ENCODE measurements around the gene ADM2.

The ADM2 gene

DNA sequence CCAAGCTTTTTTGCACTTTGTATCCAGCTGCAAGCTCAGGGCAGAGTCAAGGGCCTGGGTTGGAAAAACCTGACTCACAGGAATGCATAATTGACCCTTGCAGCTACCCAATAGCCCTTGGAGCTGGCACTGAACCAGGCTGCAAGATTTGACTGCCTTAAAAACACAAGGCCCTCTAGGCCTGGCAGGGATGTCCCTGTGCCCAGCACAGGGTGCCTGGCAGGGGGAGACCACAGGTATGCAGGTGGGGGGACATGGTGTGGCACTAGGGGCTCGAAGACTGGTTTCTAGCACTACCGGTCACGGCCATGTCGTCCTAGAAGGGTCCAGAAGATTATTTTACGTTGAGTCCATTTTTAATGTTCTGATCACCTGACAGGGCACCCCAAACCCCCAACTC is 36.7 kb upstream of the ADM2 start:
- TF ChIP-seq, protein P1, sequence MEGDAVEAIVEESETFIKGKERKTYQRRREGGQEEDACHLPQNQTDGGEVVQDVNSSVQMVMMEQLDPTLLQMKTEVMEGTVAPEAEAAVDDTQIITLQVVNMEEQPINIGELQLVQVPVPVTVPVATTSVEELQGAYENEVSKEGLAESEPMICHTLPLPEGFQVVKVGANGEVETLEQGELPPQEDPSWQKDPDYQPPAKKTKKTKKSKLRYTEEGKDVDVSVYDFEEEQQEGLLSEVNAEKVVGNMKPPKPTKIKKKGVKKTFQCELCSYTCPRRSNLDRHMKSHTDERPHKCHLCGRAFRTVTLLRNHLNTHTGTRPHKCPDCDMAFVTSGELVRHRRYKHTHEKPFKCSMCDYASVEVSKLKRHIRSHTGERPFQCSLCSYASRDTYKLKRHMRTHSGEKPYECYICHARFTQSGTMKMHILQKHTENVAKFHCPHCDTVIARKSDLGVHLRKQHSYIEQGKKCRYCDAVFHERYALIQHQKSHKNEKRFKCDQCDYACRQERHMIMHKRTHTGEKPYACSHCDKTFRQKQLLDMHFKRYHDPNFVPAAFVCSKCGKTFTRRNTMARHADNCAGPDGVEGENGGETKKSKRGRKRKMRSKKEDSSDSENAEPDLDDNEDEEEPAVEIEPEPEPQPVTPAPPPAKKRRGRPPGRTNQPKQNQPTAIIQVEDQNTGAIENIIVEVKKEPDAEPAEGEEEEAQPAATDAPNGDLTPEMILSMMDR (IDR thresholded peaks at IDR 0.05; ENCODE audit: unreplicated experiment in 3 of 3): no peak
- no peaks in the 10 kb centered on the region for H3K4me1 Mint-ChIP-seq
- H3K4me3 Mint-ChIP-seq: no peak overlapping the region
- no peaks in the 10 kb centered on the region for H3K9me3 Mint-ChIP-seq
- H3K36me3 Mint-ChIP-seq (ENCODE audit: low read depth): peaks cover 18% of the 10 kb centered on the region
- H3K27ac Mint-ChIP-seq: no peak overlapping the region
- H3K27me3 Mint-ChIP-seq (ENCODE audit: low read depth): no peaks in the 10 kb centered on the region

DNA sequence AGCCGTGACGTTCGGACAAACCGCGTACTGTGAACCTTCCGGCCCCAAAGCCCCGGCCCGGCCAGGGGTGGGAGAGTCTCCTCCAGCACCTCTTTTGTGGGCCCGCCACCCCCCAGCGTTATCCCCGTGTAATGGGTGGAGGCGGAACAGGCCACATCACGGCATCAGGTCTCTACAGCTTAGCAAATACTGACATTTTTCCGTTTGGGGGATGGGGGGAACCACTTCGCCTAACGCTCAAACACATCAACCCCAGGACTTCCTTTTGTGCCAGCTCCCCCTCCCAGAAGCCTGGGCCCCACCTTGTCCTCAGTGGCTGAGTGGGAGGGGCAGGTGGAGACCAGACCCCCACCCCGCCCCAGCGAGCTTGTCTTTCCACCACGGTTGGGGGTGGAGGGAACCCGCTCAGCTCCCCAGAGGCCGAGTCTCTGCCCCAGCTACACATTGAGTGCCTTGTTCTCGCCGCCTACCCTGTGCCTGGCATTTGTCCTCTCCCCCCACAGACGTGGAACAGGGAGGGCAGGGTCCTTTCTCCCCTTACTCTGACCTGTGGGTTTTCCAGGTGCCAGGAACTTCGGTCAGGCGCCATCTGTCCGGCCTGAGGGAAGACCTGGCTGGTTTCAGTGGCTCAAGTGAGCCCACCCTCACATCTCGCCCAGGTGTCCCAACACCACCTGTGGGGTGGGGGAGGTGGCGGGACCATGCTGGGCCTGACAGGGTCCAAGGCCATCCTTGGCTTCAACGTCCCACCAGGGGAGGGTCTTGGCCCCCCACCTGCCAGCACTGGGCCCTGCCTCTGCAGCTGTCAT is 36.1 kb upstream of the ADM2 start:
- Mint-ChIP-seq H3K4me3 (no peak overlapping the region), H3K36me3 (ENCODE audit: low read depth) (peaks cover 22% of the 10 kb centered on the region), H3K27ac (no peak overlapping the region), H3K4me1 (no peaks in the 10 kb centered on the region), H3K27me3 (ENCODE audit: low read depth) (no peaks in the 10 kb centered on the region), H3K9me3 (no peaks in the 10 kb centered on the region)
- TF ChIP-seq, protein P1 (IDR thresholded peaks at IDR 0.05; ENCODE audit: unreplicated experiment in 3 of 3): no peak

DNA sequence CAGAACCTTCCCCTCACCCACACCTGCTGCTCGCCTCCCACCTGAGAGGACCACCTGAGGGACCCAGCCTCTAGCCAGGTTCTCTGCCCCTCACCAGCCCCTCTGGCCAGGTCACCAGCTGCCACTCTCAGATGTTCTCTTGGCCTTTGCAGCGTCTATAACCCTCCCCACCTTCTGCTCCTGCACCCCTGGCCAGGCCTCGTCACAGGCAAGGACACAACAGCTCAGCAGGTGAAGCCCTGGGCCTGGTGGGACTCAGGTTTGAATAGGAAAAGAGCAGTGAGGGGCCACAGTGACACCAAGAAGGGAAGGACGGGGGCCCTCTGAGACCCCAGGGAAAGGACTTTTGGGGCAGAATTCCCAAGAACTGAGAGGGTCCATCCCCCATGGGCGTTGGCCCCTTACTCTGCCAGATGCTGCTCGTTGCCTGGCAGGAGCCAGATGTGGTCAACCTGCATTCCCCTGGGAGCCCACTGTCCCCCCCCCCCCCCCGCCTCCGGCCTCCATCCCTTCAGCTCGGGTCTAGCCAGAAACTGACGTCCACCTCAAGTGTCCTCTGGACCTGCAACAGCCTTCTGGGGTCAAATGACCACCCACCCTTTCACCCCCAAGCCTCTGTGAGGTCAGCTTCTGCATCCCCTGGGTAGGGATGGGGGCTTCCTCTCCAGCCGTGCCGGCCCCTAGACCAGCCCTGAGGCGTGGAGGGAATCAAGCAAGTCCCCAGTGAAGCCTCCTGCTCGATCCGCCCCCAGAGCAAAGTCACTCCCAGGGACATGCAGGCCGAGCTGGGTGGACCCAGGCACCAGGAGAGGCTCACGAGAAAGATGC is 35.2 kb upstream of the ADM2 start:
- no peak overlapping the region for H3K4me3 Mint-ChIP-seq
- no peak overlapping the region for H3K27ac Mint-ChIP-seq
- H3K4me1 Mint-ChIP-seq: no peaks in the 10 kb centered on the region
- no peaks in the 10 kb centered on the region for H3K9me3 Mint-ChIP-seq
- H3K36me3 Mint-ChIP-seq (ENCODE audit: low read depth): peaks cover 30% of the 10 kb centered on the region
- TF ChIP-seq, protein P1 (IDR thresholded peaks at IDR 0.05; ENCODE audit: unreplicated experiment in 3 of 3): no peak
- no peaks in the 10 kb centered on the region for H3K27me3 Mint-ChIP-seq (ENCODE audit: low read depth)

DNA sequence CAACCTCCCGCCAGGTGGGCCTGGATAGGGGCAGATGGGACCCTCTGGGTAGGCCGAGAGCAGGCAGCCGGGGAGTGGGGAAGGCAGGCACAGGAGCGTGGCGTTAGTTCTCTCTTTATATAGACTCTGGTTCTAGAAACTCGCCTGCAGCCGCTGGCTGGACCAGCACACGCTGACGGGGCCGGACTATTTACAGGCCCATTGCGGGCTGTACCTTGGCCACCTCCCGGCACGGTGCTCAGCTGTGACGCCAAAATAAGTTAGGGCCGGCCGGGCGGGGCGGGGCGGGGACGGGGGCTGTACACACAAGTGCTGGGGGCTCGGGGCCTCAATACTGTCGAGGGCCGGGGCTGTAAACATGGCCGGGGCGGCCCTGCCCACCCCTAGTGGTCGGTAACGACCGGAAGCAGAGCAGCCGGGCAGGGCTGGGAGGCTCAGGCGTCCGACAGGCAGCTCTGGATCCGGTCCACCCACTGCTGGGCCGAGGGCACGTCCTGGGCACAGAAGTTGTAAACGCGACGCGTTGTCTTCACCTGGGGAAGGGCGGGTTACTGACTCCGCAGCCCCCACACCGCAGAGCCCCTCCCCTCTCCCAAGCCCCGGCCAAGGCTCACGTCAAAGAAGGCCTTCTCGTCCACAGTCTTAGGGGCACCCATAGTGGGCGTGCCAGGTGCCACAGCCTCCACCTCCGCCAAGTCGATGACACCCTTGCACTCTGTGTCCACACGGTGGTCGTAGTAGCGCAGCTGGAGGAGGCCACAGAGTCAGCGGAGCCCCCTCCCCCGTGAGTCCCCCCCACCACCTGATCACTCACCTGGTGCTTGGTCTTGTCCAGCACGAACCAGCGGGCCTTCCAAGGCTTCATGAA is 34.4 kb upstream of the ADM2 start:
- peaks cover 36% of the 10 kb centered on the region for H3K36me3 Mint-ChIP-seq (ENCODE audit: low read depth)

More for the DNA sequence above, 34.4 kb upstream of the ADM2 start:
- Mint-ChIP-seq H3K4me1 (no peaks in the 10 kb centered on the region), H3K4me3 (no peak overlapping the region), H3K9me3 (no peaks in the 10 kb centered on the region), H3K27ac (no peak overlapping the region), H3K27me3 (ENCODE audit: low read depth) (no peaks in the 10 kb centered on the region)
- TF ChIP-seq, protein P1 (IDR thresholded peaks at IDR 0.05; ENCODE audit: unreplicated experiment in 3 of 3): no peak

Data from nephron (organoid).